HG02588 (cell line): ENCODE data around the gene GSTO1.
A peak's percentile ranks its signal among the peaks of the same experiment; 100 is the strongest.
"Not testable (repeated sequence)": the region's sequence is repeated elsewhere in the genome, so short reads cannot be mapped to it uniquely, and the experiment has no call there.

Experiments
- ATAC-seq: cut with Tn5 transposase; IDR thresholded peaks from one replicate; pipeline ENCODE4 v1.9.1; 2021; ENCODE audit warnings: mild to moderate bottlenecking, moderate library complexity; ENCODE audit not compliant: unreplicated experiment

GSTO1 gene

GRCh38 chr10:104248931-104249330, 5.8 kb upstream of the GSTO1 start:
- ATAC-seq: not testable (repeated sequence)

GRCh38 chr10:104250371-104250770, 4.3 kb upstream of the GSTO1 start:
- ATAC-seq: no peak

- ATAC-seq: no peak
These were observed 3.2 kb upstream of the GSTO1 start for GRCh38 chr10:104251443-104251842.

- ATAC-seq: no peak
These were observed 2.3 kb upstream of the GSTO1 start for GRCh38 chr10:104252368-104252767.

- no peak for ATAC-seq
These were observed 1.6 kb upstream of the GSTO1 start for GRCh38 chr10:104253106-104253505.

- no peak for ATAC-seq
These were observed 884 bp upstream of the GSTO1 start for GRCh38 chr10:104253606-104254410.

- ATAC-seq: no peak
These were observed 754 bp downstream of the GSTO1 start for GRCh38 chr10:104255311-104255981.

- ATAC-seq: no peak
These were observed 1.8 kb downstream of the GSTO1 start for GRCh38 chr10:104256335-104256961.

GRCh38 chr10:104257235-104257634, 2.5 kb downstream of the GSTO1 start:
- no peak for ATAC-seq

GRCh38 chr10:104258209-104258608, 3.5 kb downstream of the GSTO1 start:
- ATAC-seq: no peak

- ATAC-seq: no peak
These were observed 4.8 kb downstream of the GSTO1 start for GRCh38 chr10:104259456-104259855.

- ATAC-seq: no peak
These were observed 5.5 kb downstream of the GSTO1 start for GRCh38 chr10:104259999-104260774.

- no peak for ATAC-seq
These were observed 6.1 kb downstream of the GSTO1 start for GRCh38 chr10:104260775-104261115.

GRCh38 chr10:104262055-104262454, 7.4 kb downstream of the GSTO1 start:
- ATAC-seq: no peak

- ATAC-seq: no peak
These were observed 10.1 kb downstream of the GSTO1 start for GRCh38 chr10:104264783-104265182.

GRCh38 chr10:104267721-104268404, 13.2 kb downstream of the GSTO1 start:
- no peak for ATAC-seq

- no peak for ATAC-seq
These were observed 13.7 kb downstream of the GSTO1 start for GRCh38 chr10:104268405-104268712.

GRCh38 chr10:104268713-104269645, 14.3 kb downstream of the GSTO1 start, which contains the start of gene GSTO2:
GSTO2 (plus strand) TSS chr10:104269184; CDS start chr10:104274916, 5,732 bp downstream.
- ATAC-seq: peak; percentile 97

GRCh38 chr10:104273286-104273685, 18.6 kb downstream of the GSTO1 start:
- ATAC-seq: no peak
